WTC11 (cell line): Measurements from ENCODE around the gene CHTF18. TPM values are rescaled to one million over a fixed set of nuclear protein-coding genes. Genes with fewer than 3 reads are reported as not detected.
A peak's percentile ranks its signal among the peaks of the same experiment; 100 is the strongest.

Experiments used
- ATAC-seq: fragments of 200-7000 bp; cut with Tn5 transposase; 2 replicates; pipeline ENCODE4 v1.10.0; 2021; ENCODE audit warnings: mild to moderate bottlenecking, moderate library complexity
- CTCF ChIA-PET: fragments of 300-600 bp; sonication (Branson Sonifier 250); formaldehyde crosslinking; loops from one replicate; lab custom pipeline; 2021; ENCODE audit warnings: antibody characterized with exemption; lab: Charles Lee
- POLR2A ChIA-PET: fragments of 350-600 bp; sonication (Branson Sonifier 250); formaldehyde crosslinking; loops from one replicate; lab custom pipeline; 2021; ENCODE audit warnings: antibody characterized with exemption; lab: Charles Lee
- DNase-seq: peaks from one replicate; pipeline ENCODE4 v3.0.0; 2021; ENCODE audit warnings: low spot score
- H3K27ac Mint-ChIP-seq: 2 replicates; pipeline ENCODE4 v1.8.0; 2021; ENCODE audit warnings: mixed read lengths
- H3K27me3 Mint-ChIP-seq: 2 replicates; pipeline ENCODE4 v1.8.0; 2021; ENCODE audit warnings: low read depth, mild to moderate bottlenecking, moderate library complexity, mixed read lengths
- H3K36me3 Mint-ChIP-seq: 2 replicates; pipeline ENCODE4 v1.8.0; 2021; ENCODE audit warnings: mixed read lengths
- H3K4me1 Mint-ChIP-seq: 2 replicates; pipeline ENCODE4 v1.8.0; 2022; ENCODE audit warnings: mixed read lengths
- H3K4me3 Mint-ChIP-seq: 2 replicates; pipeline ENCODE4 v1.8.0; 2021; ENCODE audit warnings: mild to moderate bottlenecking, moderate library complexity, mixed read lengths
- H3K9me3 Mint-ChIP-seq: 2 replicates; pipeline ENCODE4 v1.8.0; 2021; ENCODE audit warnings: mixed read lengths
- AFF4 ChIP-seq: sonication (generic); formaldehyde crosslinking; IDR thresholded peaks from 2 replicates; pipeline ENCODE4 v1.8.1; 2023; ENCODE audit warnings: mild to moderate bottlenecking, missing genetic modification reagents, borderline replicate concordance
- ARID4B ChIP-seq: sonication (generic); formaldehyde crosslinking; IDR thresholded peaks from 2 replicates; pipeline ENCODE4 v1.8.0; 2023; ENCODE audit warnings: missing genetic modification reagents, mild to moderate bottlenecking, borderline replicate concordance
- CTCF ChIP-seq: fragments of 200-600 bp; IDR thresholded peaks from 2 replicates; pipeline ENCODE4 v1.8.0; 2022; ENCODE audit warnings: antibody characterized with exemption
- GTF2I ChIP-seq: fragments of 250-450 bp; sonication (Bioruptor Pico); conservative IDR thresholded peaks from 2 replicates; pipeline ENCODE4 v1.4.0; 2021; ENCODE audit warnings: mild to moderate bottlenecking
- JAZF1 ChIP-seq: fragments of 250-450 bp; sonication (Bioruptor Pico); IDR thresholded peaks from 2 replicates; pipeline ENCODE4 v1.9.0; 2021; ENCODE audit warnings: moderate library complexity, mild to moderate bottlenecking, inconsistent platforms
- PRRX2 ChIP-seq: fragments of 250-450 bp; sonication (Bioruptor Pico); IDR thresholded peaks from 2 replicates; pipeline ENCODE4 v1.8.0; 2021; ENCODE audit warnings: mild to moderate bottlenecking
- TCF7 ChIP-seq: sonication (generic); formaldehyde crosslinking; IDR thresholded peaks from 2 replicates; pipeline ENCODE4 v1.8.0; 2022; ENCODE audit warnings: mild to moderate bottlenecking, low read depth, missing genetic modification reagents, moderate library complexity
- ZNF512 ChIP-seq: sonication (generic); formaldehyde crosslinking; IDR thresholded peaks from 2 replicates; pipeline ENCODE4 v1.8.1; 2022; ENCODE audit warnings: missing genetic modification reagents, borderline replicate concordance
- total RNA-seq: library from RNA; stranded (reverse); gene quantifications from 3 replicates; pipeline ENCODE4 v1.2.3, GENCODE V29; 2021
- TF ChIP-seq, protein P1 (sequence below): sonication (generic); formaldehyde crosslinking; IDR thresholded peaks from 2 replicates; pipeline ENCODE4 v1.8.0; 2022; ENCODE audit warnings: missing genetic modification reagents
- TF ChIP-seq, protein P2 (sequence below): fragments of 250-450 bp; sonication (Bioruptor Pico); IDR thresholded peaks from 2 replicates; pipeline ENCODE4 v2.1.2; 2022; ENCODE audit warnings: mild to moderate bottlenecking, moderate library complexity
- TF ChIP-seq, protein P3 (sequence below): sonication (generic); formaldehyde crosslinking; IDR thresholded peaks from 2 replicates; pipeline ENCODE4 v1.8.1; 2023; ENCODE audit warnings: mild to moderate bottlenecking, missing genetic modification reagents, moderate library complexity
- TF ChIP-seq, protein P4 (sequence below): sonication (generic); formaldehyde crosslinking; IDR thresholded peaks from 2 replicates; pipeline ENCODE4 v1.8.0; 2023; ENCODE audit warnings: mild to moderate bottlenecking, missing genetic modification reagents

CHTF18 gene
- total RNA-seq, 1 experiment from 2014 or later = 183 TPM

DNA sequence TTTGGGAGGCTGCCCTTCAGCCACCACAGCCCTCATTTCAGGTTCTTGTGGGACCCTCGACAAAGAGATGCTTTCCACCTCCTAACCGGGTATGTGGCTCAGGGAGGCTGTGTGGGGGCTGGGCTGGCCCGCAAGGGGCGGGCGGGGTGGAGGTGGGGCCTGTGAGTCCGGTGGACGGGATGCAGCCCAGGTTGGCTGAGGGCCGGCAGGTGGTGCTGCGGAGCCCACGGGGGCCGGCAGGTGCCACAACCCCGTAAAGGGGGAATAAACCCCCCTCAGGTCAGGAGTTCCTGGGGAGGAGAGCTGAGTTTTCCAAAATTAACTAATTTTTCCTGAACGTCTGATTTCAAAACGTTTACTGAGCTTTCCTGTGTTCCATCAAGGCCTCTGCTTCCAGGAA is 42.7 kb upstream of the CHTF18 start:
- H3K4me3 Mint-ChIP-seq = no peak overlapping the region
- ATAC-seq (peak; percentile 87), DNase-seq (peak; percentile 90)
- TF ChIP-seq, protein P1, sequence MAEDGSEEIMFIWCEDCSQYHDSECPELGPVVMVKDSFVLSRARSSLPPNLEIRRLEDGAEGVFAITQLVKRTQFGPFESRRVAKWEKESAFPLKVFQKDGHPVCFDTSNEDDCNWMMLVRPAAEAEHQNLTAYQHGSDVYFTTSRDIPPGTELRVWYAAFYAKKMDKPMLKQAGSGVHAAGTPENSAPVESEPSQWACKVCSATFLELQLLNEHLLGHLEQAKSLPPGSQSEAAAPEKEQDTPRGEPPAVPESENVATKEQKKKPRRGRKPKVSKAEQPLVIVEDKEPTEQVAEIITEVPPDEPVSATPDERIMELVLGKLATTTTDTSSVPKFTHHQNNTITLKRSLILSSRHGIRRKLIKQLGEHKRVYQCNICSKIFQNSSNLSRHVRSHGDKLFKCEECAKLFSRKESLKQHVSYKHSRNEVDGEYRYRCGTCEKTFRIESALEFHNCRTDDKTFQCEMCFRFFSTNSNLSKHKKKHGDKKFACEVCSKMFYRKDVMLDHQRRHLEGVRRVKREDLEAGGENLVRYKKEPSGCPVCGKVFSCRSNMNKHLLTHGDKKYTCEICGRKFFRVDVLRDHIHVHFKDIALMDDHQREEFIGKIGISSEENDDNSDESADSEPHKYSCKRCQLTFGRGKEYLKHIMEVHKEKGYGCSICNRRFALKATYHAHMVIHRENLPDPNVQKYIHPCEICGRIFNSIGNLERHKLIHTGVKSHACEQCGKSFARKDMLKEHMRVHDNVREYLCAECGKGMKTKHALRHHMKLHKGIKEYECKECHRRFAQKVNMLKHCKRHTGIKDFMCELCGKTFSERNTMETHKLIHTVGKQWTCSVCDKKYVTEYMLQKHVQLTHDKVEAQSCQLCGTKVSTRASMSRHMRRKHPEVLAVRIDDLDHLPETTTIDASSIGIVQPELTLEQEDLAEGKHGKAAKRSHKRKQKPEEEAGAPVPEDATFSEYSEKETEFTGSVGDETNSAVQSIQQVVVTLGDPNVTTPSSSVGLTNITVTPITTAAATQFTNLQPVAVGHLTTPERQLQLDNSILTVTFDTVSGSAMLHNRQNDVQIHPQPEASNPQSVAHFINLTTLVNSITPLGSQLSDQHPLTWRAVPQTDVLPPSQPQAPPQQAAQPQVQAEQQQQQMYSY (CRISPR knock-in tag) = 0 out of 2 replicates have a peak, but pooled peaks have one; percentile 17
- no peak for TF ChIP-seq JAZF1
- H3K4me1 Mint-ChIP-seq = peaks cover 7% of the 10 kb centered on the region
- no peaks in the 10 kb centered on the region for H3K27me3 Mint-ChIP-seq
- H3K9me3 Mint-ChIP-seq = no peaks in the 10 kb centered on the region
- POLR2A ChIA-PET = no interaction called here
- CTCF ChIA-PET = interaction anchor here (0.6 to 1.8 kb wide), 5 partner anchors 14 to 1770 kb away, joined by 3 to 18 read pairs (median 10); partner anchors contain the start of genes CHTF18, METRN and RPUSD1
- no peaks in the 10 kb centered on the region for H3K36me3 Mint-ChIP-seq
- H3K27ac Mint-ChIP-seq = no peak overlapping the region

DNA sequence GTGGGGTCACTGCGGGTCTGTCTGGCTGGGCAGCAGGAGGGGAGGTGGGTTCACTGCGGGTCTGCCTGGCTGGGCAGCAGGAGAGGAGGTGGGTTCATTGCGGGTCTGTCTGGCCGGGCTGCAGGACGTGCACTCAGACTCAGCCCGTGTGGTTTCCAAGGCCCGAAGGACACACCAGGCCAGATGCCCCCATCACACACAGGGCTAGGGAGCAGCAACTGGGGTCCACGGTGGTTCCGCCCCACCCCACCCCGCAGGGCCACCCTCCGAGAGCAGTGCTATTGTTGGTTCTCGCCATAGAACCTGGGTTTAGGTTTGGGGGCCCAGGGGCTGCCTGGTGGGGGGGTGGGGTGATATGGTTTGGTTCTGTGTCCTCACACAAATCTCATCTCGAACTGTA is 41.8 kb upstream of the CHTF18 start:
- POLR2A ChIA-PET = no interaction called here
- Mint-ChIP-seq H3K9me3 (no peaks in the 10 kb centered on the region), H3K27me3 (no peaks in the 10 kb centered on the region), H3K4me3 (no peak overlapping the region), H3K4me1 (peaks cover 16% of the 10 kb centered on the region), H3K36me3 (no peaks in the 10 kb centered on the region), H3K27ac (no peak overlapping the region)
- no peak for DNase-seq
- no peak for ATAC-seq
- CTCF ChIA-PET = no interaction called here
- TF ChIP-seq, protein P2, sequence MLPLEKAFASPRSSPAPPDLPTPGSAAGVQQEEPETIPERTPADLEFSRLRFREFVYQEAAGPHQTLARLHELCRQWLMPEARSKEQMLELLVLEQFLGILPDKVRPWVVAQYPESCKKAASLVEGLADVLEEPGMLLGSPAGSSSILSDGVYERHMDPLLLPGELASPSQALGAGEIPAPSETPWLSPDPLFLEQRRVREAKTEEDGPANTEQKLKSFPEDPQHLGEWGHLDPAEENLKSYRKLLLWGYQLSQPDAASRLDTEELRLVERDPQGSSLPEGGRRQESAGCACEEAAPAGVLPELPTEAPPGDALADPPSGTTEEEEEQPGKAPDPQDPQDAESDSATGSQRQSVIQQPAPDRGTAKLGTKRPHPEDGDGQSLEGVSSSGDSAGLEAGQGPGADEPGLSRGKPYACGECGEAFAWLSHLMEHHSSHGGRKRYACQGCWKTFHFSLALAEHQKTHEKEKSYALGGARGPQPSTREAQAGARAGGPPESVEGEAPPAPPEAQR (CRISPR knock-in tag) = no peak
- TF ChIP-seq PRRX2 (CRISPR knock-in tag) (no peak), ARID4B (CRISPR knock-in tag) (no peak), ZNF512 (no peak), AFF4 (CRISPR knock-in tag) (no peak), TCF7 (CRISPR knock-in tag) (no peak), CTCF (no peak), GTF2I (no peak)
- TF ChIP-seq, protein P3, sequence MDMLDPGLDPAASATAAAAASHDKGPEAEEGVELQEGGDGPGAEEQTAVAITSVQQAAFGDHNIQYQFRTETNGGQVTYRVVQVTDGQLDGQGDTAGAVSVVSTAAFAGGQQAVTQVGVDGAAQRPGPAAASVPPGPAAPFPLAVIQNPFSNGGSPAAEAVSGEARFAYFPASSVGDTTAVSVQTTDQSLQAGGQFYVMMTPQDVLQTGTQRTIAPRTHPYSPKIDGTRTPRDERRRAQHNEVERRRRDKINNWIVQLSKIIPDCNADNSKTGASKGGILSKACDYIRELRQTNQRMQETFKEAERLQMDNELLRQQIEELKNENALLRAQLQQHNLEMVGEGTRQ (CRISPR knock-in tag) = no peak
- TF ChIP-seq, protein P4, sequence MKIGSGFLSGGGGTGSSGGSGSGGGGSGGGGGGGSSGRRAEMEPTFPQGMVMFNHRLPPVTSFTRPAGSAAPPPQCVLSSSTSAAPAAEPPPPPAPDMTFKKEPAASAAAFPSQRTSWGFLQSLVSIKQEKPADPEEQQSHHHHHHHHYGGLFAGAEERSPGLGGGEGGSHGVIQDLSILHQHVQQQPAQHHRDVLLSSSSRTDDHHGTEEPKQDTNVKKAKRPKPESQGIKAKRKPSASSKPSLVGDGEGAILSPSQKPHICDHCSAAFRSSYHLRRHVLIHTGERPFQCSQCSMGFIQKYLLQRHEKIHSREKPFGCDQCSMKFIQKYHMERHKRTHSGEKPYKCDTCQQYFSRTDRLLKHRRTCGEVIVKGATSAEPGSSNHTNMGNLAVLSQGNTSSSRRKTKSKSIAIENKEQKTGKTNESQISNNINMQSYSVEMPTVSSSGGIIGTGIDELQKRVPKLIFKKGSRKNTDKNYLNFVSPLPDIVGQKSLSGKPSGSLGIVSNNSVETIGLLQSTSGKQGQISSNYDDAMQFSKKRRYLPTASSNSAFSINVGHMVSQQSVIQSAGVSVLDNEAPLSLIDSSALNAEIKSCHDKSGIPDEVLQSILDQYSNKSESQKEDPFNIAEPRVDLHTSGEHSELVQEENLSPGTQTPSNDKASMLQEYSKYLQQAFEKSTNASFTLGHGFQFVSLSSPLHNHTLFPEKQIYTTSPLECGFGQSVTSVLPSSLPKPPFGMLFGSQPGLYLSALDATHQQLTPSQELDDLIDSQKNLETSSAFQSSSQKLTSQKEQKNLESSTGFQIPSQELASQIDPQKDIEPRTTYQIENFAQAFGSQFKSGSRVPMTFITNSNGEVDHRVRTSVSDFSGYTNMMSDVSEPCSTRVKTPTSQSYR (CRISPR knock-in tag) = no peak
